Fibroblast of lung (primary cell): ENCODE measurements around the gene IL27RA. TPM values are rescaled to one million over a fixed set of nuclear protein-coding genes. Genes with fewer than 3 reads are reported as not detected.

ENCODE experiments used
- DNase-seq, 2 donors: peaks; one replicate each; pipeline versions ENCODE4 v3.0.0 to v3.0.0-alpha.2; 2010; ENCODE audit warnings: low read depth in 2 of 2
- H2AFZ ChIP-seq: 2 replicates; pipeline ENCODE4 v1.5.1; 2012; ENCODE audit warnings: low read length, control low read depth, inconsistent platforms
- H3K27ac ChIP-seq: 2 replicates; pipeline ENCODE4 v1.5.1; 2011; ENCODE audit warnings: low read length, control low read depth; ENCODE audit not compliant: insufficient read depth
- H3K27me3 ChIP-seq: 2 replicates; pipeline ENCODE4 v1.5.1; 2011; ENCODE audit warnings: mild to moderate bottlenecking, low read length; ENCODE audit not compliant: control insufficient read depth, insufficient read depth
- H3K36me3 ChIP-seq: 2 replicates; pipeline ENCODE4 v1.5.1; 2011; ENCODE audit warnings: low read length; ENCODE audit not compliant: control insufficient read depth, insufficient read depth
- H3K4me1 ChIP-seq: 2 replicates; pipeline ENCODE4 v1.5.1; 2011; ENCODE audit warnings: low read length; ENCODE audit not compliant: control insufficient read depth, insufficient read depth; ENCODE audit errors: extremely low read depth
- H3K4me2 ChIP-seq: 2 replicates; pipeline ENCODE4 v1.5.1; 2011; ENCODE audit warnings: low read length, control low read depth; ENCODE audit not compliant: insufficient read depth; ENCODE audit errors: extremely low read depth
- H3K4me3 ChIP-seq, 4 experiments: fragments of 200-600 bp in 1 of 4; sonication (generic) in 1 of 4; replicated peaks in 1 of 4; 2 replicates each; pipeline ENCODE4 v1.5.1; 2011 to 2016; ENCODE audit warnings: low read length in 4 of 4, low read depth in 3 of 4, mild to moderate bottlenecking in 3 of 4, control low read depth in 2 of 4, inconsistent platforms in 1 of 4, mixed read lengths in 1 of 4; ENCODE audit not compliant: insufficient read depth in 1 of 4; ENCODE audit errors: control extremely low read depth in 1 of 4
- H3K79me2 ChIP-seq: 2 replicates; pipeline ENCODE4 v1.5.1; 2012; ENCODE audit warnings: mild to moderate bottlenecking, low read length, inconsistent platforms; ENCODE audit not compliant: control insufficient read depth, insufficient read depth
- H3K9ac ChIP-seq: 2 replicates; pipeline ENCODE4 v1.5.1; 2011; ENCODE audit warnings: mild to moderate bottlenecking, low read length, control low read depth; ENCODE audit not compliant: insufficient read depth
- H3K9me3 ChIP-seq: 2 replicates; pipeline ENCODE4 v1.5.1; 2012; ENCODE audit warnings: low read depth, low read length; ENCODE audit not compliant: control insufficient read depth, insufficient read depth
- H4K20me1 ChIP-seq: 2 replicates; pipeline ENCODE4 v1.5.1; 2011; ENCODE audit warnings: low read length; ENCODE audit not compliant: control insufficient read depth, insufficient read depth; ENCODE audit errors: extremely low read depth
- CTCF ChIP-seq, 2 donors: IDR thresholded peaks in 1 of 2; conservative IDR thresholded peaks in 1 of 2; 1 replicate in 1 of 2; 2 replicates in 1 of 2; pipeline ENCODE4 v1.5.1; 2011 to 2012; ENCODE audit warnings: low read length in 2 of 2, control low read depth in 1 of 2, inconsistent platforms in 1 of 2, low read depth in 1 of 2, mild to moderate bottlenecking in 1 of 2
- EZH2 ChIP-seq: IDR thresholded peaks from 2 replicates; pipeline ENCODE4 v1.5.1; 2012; ENCODE audit warnings: low read length, control low read depth, mild to moderate bottlenecking; ENCODE audit errors: missing control alignments
- polyA plus RNA-seq, 2 donors: library from polyadenylated mRNA; depleted of rRNA in 1 of 2; stranded (reverse) in 1 of 2; unstranded in 1 of 2; fragments of >200 nt; gene quantifications; 2 replicates each; pipeline ENCODE4 v1.2.1, GENCODE V29; 2011 to 2012; ENCODE audit warnings: missing spikeins in 1 of 2
- total RNA-seq: library from RNA; depleted of rRNA; stranded (reverse); fragments of >200 nt; gene quantifications from 2 replicates; pipeline ENCODE4 v1.2.1, GENCODE V29; 2014

IL27RA gene
- total and polyA plus RNA-seq, 2 donors (not counting 1 experiment from before 2014, with no cell fraction given): 0.84 to 2.1 TPM

GRCh38 chr19:14058182-14059092, 26.9 kb downstream of the IL27RA start:
- no peaks in the 10 kb centered on the region for H4K20me1 ChIP-seq
- peaks cover 5% of the 10 kb centered on the region for H3K27me3 ChIP-seq
- H3K9ac ChIP-seq: no peak overlapping the region
- no peak for DNase-seq
- no peaks in the 10 kb centered on the region for H3K9me3 ChIP-seq
- H3K4me2 ChIP-seq: peak overlapping the region; percentile 54
- no peak for TF ChIP-seq CTCF (conservative IDR thresholded peaks at IDR 0.05 in 1 of 2, IDR thresholded peaks at IDR 0.05 in 1 of 2; ENCODE audit: low read depth in 1 of 2, low read length in 2 of 2)
- H3K79me2 ChIP-seq: no peaks in the 10 kb centered on the region
- peak overlapping the region in 2 of 4 experiments; percentile 0 to 51 for H3K4me3 ChIP-seq
- no peaks in the 10 kb centered on the region for H3K36me3 ChIP-seq
- no peak overlapping the region for H2AFZ ChIP-seq
- H3K4me1 ChIP-seq: no peaks in the 10 kb centered on the region
- no peak overlapping the region for H3K27ac ChIP-seq

- no peak overlapping the region for H2AFZ ChIP-seq
- no peaks in the 10 kb centered on the region for H3K79me2 ChIP-seq
- H3K27me3 ChIP-seq: peaks cover 5% of the 10 kb centered on the region
- H3K4me2 ChIP-seq: no peak overlapping the region
- no peaks in the 10 kb centered on the region for H3K36me3 ChIP-seq
- no peak for DNase-seq
- no peak overlapping the region for H3K27ac ChIP-seq
- no peak overlapping the region for H3K9ac ChIP-seq
- H3K4me1 ChIP-seq: no peaks in the 10 kb centered on the region
- H4K20me1 ChIP-seq: no peaks in the 10 kb centered on the region
- no peak overlapping the region for H3K4me3 ChIP-seq
- TF ChIP-seq CTCF (conservative IDR thresholded peaks at IDR 0.05 in 1 of 2, IDR thresholded peaks at IDR 0.05 in 1 of 2; ENCODE audit: low read depth in 1 of 2, low read length in 2 of 2) (peak; percentile 61 to 66), EZH2 (no peak)
- no peaks in the 10 kb centered on the region for H3K9me3 ChIP-seq
Observed at GRCh38 chr19:14059093-14059480, 27.5 kb downstream of the IL27RA start.

GRCh38 chr19:14059652-14060155, 28.1 kb downstream of the IL27RA start:
- Histone ChIP-seq H3K9ac (no peak overlapping the region), H3K4me3 (no peak overlapping the region), H4K20me1 (no peaks in the 10 kb centered on the region), H3K36me3 (no peaks in the 10 kb centered on the region), H3K27me3 (peaks cover 5% of the 10 kb centered on the region), H3K27ac (no peak overlapping the region), H2AFZ (no peak overlapping the region), H3K79me2 (no peaks in the 10 kb centered on the region), H3K4me2 (no peak overlapping the region), H3K4me1 (no peaks in the 10 kb centered on the region), H3K9me3 (no peaks in the 10 kb centered on the region)
- DNase-seq: no peak
- TF ChIP-seq CTCF (conservative IDR thresholded peaks at IDR 0.05 in 1 of 2, IDR thresholded peaks at IDR 0.05 in 1 of 2; ENCODE audit: low read depth in 1 of 2, low read length in 2 of 2) (no peak), EZH2 (no peak)
